ENCODE results near the gene POC1B.

Gene POC1B

GRCh38 chr12:89539426-89540223, 13.8 kb upstream of the POC1B start:
- no peak overlapping the region for H3K4me3 ChIP-seq (ENCODE audit: low read depth, low read length)

- H3K4me3 ChIP-seq (ENCODE audit: low read depth, low read length) = no peak overlapping the region
Observed at GRCh38 chr12:89538897-89539296, 13.1 kb upstream of the POC1B start.

GRCh38 chr12:89537389-89537788, 11.5 kb upstream of the POC1B start:
- H3K4me3 ChIP-seq (ENCODE audit: low read depth, low read length) = no peak overlapping the region

GRCh38 chr12:89529738-89530137, 3.9 kb upstream of the POC1B start:
- H3K4me3 ChIP-seq (ENCODE audit: low read depth, low read length) = no peak overlapping the region

- H3K4me3 ChIP-seq (ENCODE audit: low read depth, low read length) = no peak overlapping the region
Observed at GRCh38 chr12:89528434-89528833, 2.6 kb upstream of the POC1B start.

GRCh38 chr12:89525305-89525823, 483 bp downstream of the POC1B start:
- H3K4me3 ChIP-seq (ENCODE audit: low read depth, low read length) = peak overlapping the region; percentile 88

GRCh38 chr12:89524541-89525304, 1.1 kb downstream of the POC1B start, which contains the start of gene GALNT4:
Gene GALNT4, minus strand, starts transcription at chr12:89524796. Its CDS starts 247 bp downstream, at chr12:89524549.
- peak within 1 kb of the TSS; percentile 88 for H3K4me3 ChIP-seq (ENCODE audit: low read depth, low read length)

- H3K4me3 ChIP-seq (ENCODE audit: low read depth, low read length) = peak overlapping the region; percentile 88
Observed at GRCh38 chr12:89523843-89524540, 1.9 kb downstream of the POC1B start.

- no peak overlapping the region for H3K4me3 ChIP-seq (ENCODE audit: low read depth, low read length)
Observed at GRCh38 chr12:89523393-89523792, 2.5 kb downstream of the POC1B start.

GRCh38 chr12:89521364-89522223, 4.3 kb downstream of the POC1B start:
- no peak overlapping the region for H3K4me3 ChIP-seq (ENCODE audit: low read depth, low read length)

- no peak overlapping the region for H3K4me3 ChIP-seq (ENCODE audit: low read depth, low read length)
Observed at GRCh38 chr12:89517720-89518119, 8.1 kb downstream of the POC1B start.

GRCh38 chr12:89516633-89517032, 9.2 kb downstream of the POC1B start:
- no peak overlapping the region for H3K4me3 ChIP-seq (ENCODE audit: low read depth, low read length)

GRCh38 chr12:89514751-89515150, 11.1 kb downstream of the POC1B start:
- no peak overlapping the region for H3K4me3 ChIP-seq (ENCODE audit: low read depth, low read length)

GRCh38 chr12:89513544-89513943, 12.3 kb downstream of the POC1B start:
- no peak overlapping the region for H3K4me3 ChIP-seq (ENCODE audit: low read depth, low read length)

- no peak overlapping the region for H3K4me3 ChIP-seq (ENCODE audit: low read depth, low read length)
Observed at GRCh38 chr12:89507015-89507824, 18.6 kb downstream of the POC1B start.

GRCh38 chr12:89506050-89506449, 19.8 kb downstream of the POC1B start:
- no peak overlapping the region for H3K4me3 ChIP-seq (ENCODE audit: low read depth, low read length)

- no peak overlapping the region for H3K4me3 ChIP-seq (ENCODE audit: low read depth, low read length)
Observed at GRCh38 chr12:89504560-89505346, 21.1 kb downstream of the POC1B start.

- no peak overlapping the region for H3K4me3 ChIP-seq (ENCODE audit: low read depth, low read length)
Observed at GRCh38 chr12:89501793-89502192, 24.1 kb downstream of the POC1B start.

- H3K4me3 ChIP-seq (ENCODE audit: low read depth, low read length) = no peak overlapping the region
Observed at GRCh38 chr12:89499857-89500256, 26.0 kb downstream of the POC1B start.
